Nephron (organoid): ENCODE results near the gene VWA3B.
A peak's percentile ranks its signal among the peaks of the same experiment; 100 is the strongest.
"Not testable (repeated sequence)": the region's sequence is repeated elsewhere in the genome, so short reads cannot be mapped to it uniquely, and the experiment has no call there.

Experiments
- H3K27ac Mint-ChIP-seq, 3 experiments: 2 replicates each; pipeline ENCODE4 v1.8.0; 2020; ENCODE audit warnings: mixed read lengths in 3 of 3, mild to moderate bottlenecking in 2 of 3, moderate library complexity in 1 of 3
- H3K27me3 Mint-ChIP-seq: 2 replicates; pipeline ENCODE4 v1.8.0; 2021; ENCODE audit warnings: low read depth, mild to moderate bottlenecking, moderate library complexity, mixed read lengths
- H3K36me3 Mint-ChIP-seq: 2 replicates; pipeline ENCODE4 v1.8.0; 2020; ENCODE audit warnings: low read depth, mixed read lengths
- H3K4me1 Mint-ChIP-seq: 2 replicates; pipeline ENCODE4 v1.8.0; 2020; ENCODE audit warnings: mixed read lengths
- H3K4me3 Mint-ChIP-seq, 3 experiments: 2 replicates each; pipeline ENCODE4 v1.8.0; 2020; ENCODE audit warnings: mild to moderate bottlenecking in 3 of 3, mixed read lengths in 3 of 3, moderate library complexity in 2 of 3
- H3K9me3 Mint-ChIP-seq: 2 replicates; pipeline ENCODE4 v1.8.0; 2020; ENCODE audit warnings: mixed read lengths
- CTCF ChIP-seq, 3 experiments: fragments of 200-600 bp; sonication (generic); IDR thresholded peaks; one replicate each; pipeline ENCODE4 v1.5.0; 2021; ENCODE audit warnings: antibody characterized with exemption in 3 of 3; ENCODE audit not compliant: unreplicated experiment in 3 of 3

VWA3B gene

GRCh38 chr2:98134172-98135005 is 47.4 kb downstream of the VWA3B start:
- H3K4me1 Mint-ChIP-seq, result peaks cover 24% of the 10 kb centered on the region

GRCh38 chr2:98137196-98137595 is 50.2 kb downstream of the VWA3B start:
- H3K27ac Mint-ChIP-seq, result no peak overlapping the region
- peaks cover 18% of the 10 kb centered on the region for H3K27me3 Mint-ChIP-seq
- H3K4me3 Mint-ChIP-seq, result no peak overlapping the region
- no peak for TF ChIP-seq CTCF (IDR thresholded peaks at IDR 0.05; ENCODE audit: unreplicated experiment in 3 of 3)
- H3K36me3 Mint-ChIP-seq, result no peaks in the 10 kb centered on the region
- peaks cover 39% of the 10 kb centered on the region for H3K4me1 Mint-ChIP-seq
- H3K9me3 Mint-ChIP-seq, result peaks cover 5% of the 10 kb centered on the region

More at GRCh38 chr2:98134172-98135005, 47.4 kb downstream of the VWA3B start:
- Mint-ChIP-seq H3K36me3 (no peaks in the 10 kb centered on the region), H3K27me3 (peaks cover 20% of the 10 kb centered on the region), H3K9me3 (peaks cover 3% of the 10 kb centered on the region), H3K27ac (peak overlapping the region; percentile 10 to 30 (median 13)), H3K4me3 (peak overlapping the region in 1 of 3 experiments; percentile 23)
- no peak for TF ChIP-seq CTCF (IDR thresholded peaks at IDR 0.05; ENCODE audit: unreplicated experiment in 3 of 3)

GRCh38 chr2:98138978-98139377 is 52.0 kb downstream of the VWA3B start:
- Mint-ChIP-seq H3K27me3 (peaks cover 14% of the 10 kb centered on the region), H3K4me1 (peaks cover 37% of the 10 kb centered on the region)
- H3K27ac Mint-ChIP-seq, H3K36me3 Mint-ChIP-seq, H3K4me3 Mint-ChIP-seq, H3K9me3 Mint-ChIP-seq: not testable (repeated sequence)

GRCh38 chr2:98140210-98140609 is 53.2 kb downstream of the VWA3B start:
- Mint-ChIP-seq H3K27ac (peak overlapping the region in 2 of 3 experiments; percentile 18 to 66), H3K9me3 (peaks cover 8% of the 10 kb centered on the region), H3K36me3 (no peaks in the 10 kb centered on the region), H3K27me3 (peaks cover 10% of the 10 kb centered on the region), H3K4me3 (peak overlapping the region in 2 of 3 experiments; percentile 13 to 64), H3K4me1 (peaks cover 27% of the 10 kb centered on the region)
- TF ChIP-seq CTCF (IDR thresholded peaks at IDR 0.05; ENCODE audit: unreplicated experiment in 3 of 3), result no peak

GRCh38 chr2:98142106-98142791 is 55.3 kb downstream of the VWA3B start:
- TF ChIP-seq CTCF (IDR thresholded peaks at IDR 0.05; ENCODE audit: unreplicated experiment in 3 of 3), result no peak
- peak overlapping the region in 1 of 3 experiments; percentile 21 for H3K4me3 Mint-ChIP-seq
- peaks cover 6% of the 10 kb centered on the region for H3K36me3 Mint-ChIP-seq
- peaks cover 16% of the 10 kb centered on the region for H3K9me3 Mint-ChIP-seq
- H3K27me3 Mint-ChIP-seq, result peaks cover 21% of the 10 kb centered on the region
- peak overlapping the region in 2 of 3 experiments; percentile 57 to 75 for H3K27ac Mint-ChIP-seq
- H3K4me1 Mint-ChIP-seq, result peaks cover 27% of the 10 kb centered on the region

GRCh38 chr2:98145070-98145469 is 58.1 kb downstream of the VWA3B start:
- Mint-ChIP-seq H3K27me3 (peaks cover 18% of the 10 kb centered on the region), H3K4me1 (peaks cover 35% of the 10 kb centered on the region), H3K36me3 (peaks cover 6% of the 10 kb centered on the region), H3K27ac (no peak overlapping the region), H3K4me3 (no peak overlapping the region), H3K9me3 (peaks cover 21% of the 10 kb centered on the region)
- TF ChIP-seq CTCF (IDR thresholded peaks at IDR 0.05; ENCODE audit: unreplicated experiment in 3 of 3), result no peak

- not testable (repeated sequence) for H3K4me3 Mint-ChIP-seq, H3K36me3 Mint-ChIP-seq
- Mint-ChIP-seq H3K27me3 (peaks cover 11% of the 10 kb centered on the region), H3K9me3 (peaks cover 16% of the 10 kb centered on the region), H3K4me1 (peaks cover 18% of the 10 kb centered on the region), H3K27ac (peak overlapping the region in 2 of 3 experiments; percentile 39 to 71)
These were observed 60.9 kb downstream of the VWA3B start for GRCh38 chr2:98147900-98148299.
